SK-N-SH treated with all-trans-retinoic acid at 6 μM for 48 hours (cell line): ENCODE results near the gene GJA4.

Experiments used
- ATAC-seq: fragments of 200-7000 bp; cut with Tn5 transposase; 3 replicates; pipeline ENCODE4 v1.9.1; 2020; ENCODE audit warnings: mild to moderate bottlenecking, moderate library complexity
- ARNTL ChIP-seq: fragments of 450-650 bp; formaldehyde crosslinking; IDR thresholded peaks from 2 replicates; pipeline ENCODE4 v1.5.0; 2020; ENCODE audit warnings: low read depth, mild to moderate bottlenecking, moderate library complexity, borderline replicate concordance
- BACH2 ChIP-seq: fragments of 250-450 bp; sonication (Bioruptor Pico); IDR thresholded peaks from 2 replicates; pipeline ENCODE4 v1.9.0; 2021; ENCODE audit warnings: mild to moderate bottlenecking, borderline replicate concordance
- CREB5 ChIP-seq: fragments of 250-450 bp; sonication (Bioruptor Pico); IDR thresholded peaks from 2 replicates; pipeline ENCODE4 v1.5.1; 2020; ENCODE audit warnings: low read depth, mild to moderate bottlenecking, moderate library complexity
- CSRNP3 ChIP-seq: fragments of 250-450 bp; sonication (Bioruptor Pico); IDR thresholded peaks from 2 replicates; pipeline ENCODE4 v1.5.1; 2021; ENCODE audit warnings: mild to moderate bottlenecking, moderate library complexity
- ESRRG ChIP-seq: fragments of 250-450 bp; sonication (Bioruptor Pico); IDR thresholded peaks from 2 replicates; pipeline ENCODE4 v1.6.1; 2021; ENCODE audit warnings: mild to moderate bottlenecking
- GLIS3 ChIP-seq: fragments of 250-450 bp; sonication (Bioruptor Pico); IDR thresholded peaks from 2 replicates; pipeline ENCODE4 v1.5.0; 2020; ENCODE audit warnings: mild to moderate bottlenecking, moderate library complexity
- OSR1 ChIP-seq: fragments of 250-450 bp; sonication (Bioruptor Pico); IDR thresholded peaks from 2 replicates; pipeline ENCODE4 v1.8.0; 2022; ENCODE audit warnings: moderate library complexity, mild to moderate bottlenecking, inconsistent platforms
- POU6F1 ChIP-seq: fragments of 250-450 bp; sonication (Bioruptor Pico); IDR thresholded peaks from 2 replicates; pipeline ENCODE4 v1.8.0; 2021; ENCODE audit warnings: low read depth, mild to moderate bottlenecking, moderate library complexity, borderline replicate concordance
- PPARA ChIP-seq: fragments of 250-450 bp; sonication (Bioruptor Pico); IDR thresholded peaks from 2 replicates; pipeline ENCODE4 v1.5.0; 2020; ENCODE audit warnings: mild to moderate bottlenecking, borderline replicate concordance
- RARB ChIP-seq: fragments of 250-450 bp; sonication (Bioruptor Pico); IDR thresholded peaks from 2 replicates; pipeline ENCODE4 v1.8.0; 2021; ENCODE audit warnings: mild to moderate bottlenecking, moderate library complexity
- SNAI2 ChIP-seq: fragments of 250-450 bp; sonication (Bioruptor Pico); IDR thresholded peaks from 2 replicates; pipeline ENCODE4 v1.5.0; 2020; ENCODE audit warnings: mild to moderate bottlenecking, moderate library complexity
- TCF4 ChIP-seq: fragments of 250-450 bp; sonication (Bioruptor Pico); IDR thresholded peaks from 2 replicates; pipeline ENCODE4 v1.8.0; 2021; ENCODE audit warnings: mild to moderate bottlenecking, moderate library complexity, borderline replicate concordance
- TOX ChIP-seq: fragments of 250-450 bp; sonication (Bioruptor Pico); IDR thresholded peaks from 2 replicates; pipeline ENCODE4 v1.8.0; 2021; ENCODE audit warnings: mild to moderate bottlenecking, moderate library complexity, borderline replicate concordance
- ZC3H10 ChIP-seq: fragments of 250-450 bp; sonication (Bioruptor Pico); IDR thresholded peaks from 2 replicates; pipeline ENCODE4 v1.5.1; 2021; ENCODE audit warnings: mild to moderate bottlenecking, moderate library complexity
- ZFP3 ChIP-seq: fragments of 250-450 bp; sonication (Bioruptor Pico); IDR thresholded peaks from 2 replicates; pipeline ENCODE4 v1.5.0; 2020; ENCODE audit warnings: mild to moderate bottlenecking, moderate library complexity
- ZFP30 ChIP-seq: fragments of 450-650 bp; formaldehyde crosslinking; IDR thresholded peaks from 2 replicates; pipeline ENCODE4 v1.5.0; 2022; ENCODE audit warnings: mild to moderate bottlenecking, moderate library complexity
- ZNF565 ChIP-seq: fragments of 450-650 bp; formaldehyde crosslinking; conservative IDR thresholded peaks from 2 replicates; pipeline ENCODE4 v1.5.0; 2020; ENCODE audit warnings: low read depth, mild to moderate bottlenecking, moderate library complexity
- ZNF70 ChIP-seq: fragments of 450-650 bp; formaldehyde crosslinking; IDR thresholded peaks from 2 replicates; pipeline ENCODE4 v1.5.0; 2020; ENCODE audit warnings: mild to moderate bottlenecking, moderate library complexity
- ZNF8 ChIP-seq: fragments of 450-650 bp; formaldehyde crosslinking; IDR thresholded peaks from 2 replicates; pipeline ENCODE4 v1.5.0; 2020; ENCODE audit warnings: mild to moderate bottlenecking, moderate library complexity
- TF ChIP-seq, protein P1 (sequence below): fragments of 250-450 bp; sonication (Bioruptor Pico); IDR thresholded peaks from 2 replicates; pipeline ENCODE4 v1.5.0; 2020; ENCODE audit warnings: mild to moderate bottlenecking, moderate library complexity

GJA4 gene

DNA sequence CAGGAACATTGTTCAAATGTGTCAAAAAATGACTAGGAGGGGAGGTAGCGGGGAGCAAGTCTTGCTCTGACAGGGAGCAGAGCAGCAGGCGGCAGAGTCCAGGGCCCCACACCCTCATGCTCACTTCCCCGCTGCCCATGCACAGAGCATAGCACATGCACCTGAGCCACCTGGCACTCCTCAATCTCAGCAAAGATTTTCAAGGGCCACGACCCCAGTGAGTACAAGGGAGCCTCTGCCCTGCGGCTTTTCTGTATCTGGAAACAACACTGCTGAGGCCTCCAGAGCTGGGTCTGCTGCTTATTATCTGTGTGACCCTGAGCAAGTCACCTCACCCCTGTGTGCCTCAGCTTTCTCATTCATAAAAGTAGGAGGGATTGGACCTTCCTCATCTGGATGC, 12.8 kb upstream of the GJA4 start:
- no peak for ATAC-seq

GRCh38 chr1:34780528-34780927, 12.3 kb upstream of the GJA4 start:
- TF ChIP-seq GLIS3 (no peak), OSR1 (no peak), ZC3H10 (CRISPR knock-in tag) (no peak), SNAI2 (no peak), BACH2 (no peak), ZNF565 (CRISPR knock-in tag) (no peak)
- TF ChIP-seq, protein P1, sequence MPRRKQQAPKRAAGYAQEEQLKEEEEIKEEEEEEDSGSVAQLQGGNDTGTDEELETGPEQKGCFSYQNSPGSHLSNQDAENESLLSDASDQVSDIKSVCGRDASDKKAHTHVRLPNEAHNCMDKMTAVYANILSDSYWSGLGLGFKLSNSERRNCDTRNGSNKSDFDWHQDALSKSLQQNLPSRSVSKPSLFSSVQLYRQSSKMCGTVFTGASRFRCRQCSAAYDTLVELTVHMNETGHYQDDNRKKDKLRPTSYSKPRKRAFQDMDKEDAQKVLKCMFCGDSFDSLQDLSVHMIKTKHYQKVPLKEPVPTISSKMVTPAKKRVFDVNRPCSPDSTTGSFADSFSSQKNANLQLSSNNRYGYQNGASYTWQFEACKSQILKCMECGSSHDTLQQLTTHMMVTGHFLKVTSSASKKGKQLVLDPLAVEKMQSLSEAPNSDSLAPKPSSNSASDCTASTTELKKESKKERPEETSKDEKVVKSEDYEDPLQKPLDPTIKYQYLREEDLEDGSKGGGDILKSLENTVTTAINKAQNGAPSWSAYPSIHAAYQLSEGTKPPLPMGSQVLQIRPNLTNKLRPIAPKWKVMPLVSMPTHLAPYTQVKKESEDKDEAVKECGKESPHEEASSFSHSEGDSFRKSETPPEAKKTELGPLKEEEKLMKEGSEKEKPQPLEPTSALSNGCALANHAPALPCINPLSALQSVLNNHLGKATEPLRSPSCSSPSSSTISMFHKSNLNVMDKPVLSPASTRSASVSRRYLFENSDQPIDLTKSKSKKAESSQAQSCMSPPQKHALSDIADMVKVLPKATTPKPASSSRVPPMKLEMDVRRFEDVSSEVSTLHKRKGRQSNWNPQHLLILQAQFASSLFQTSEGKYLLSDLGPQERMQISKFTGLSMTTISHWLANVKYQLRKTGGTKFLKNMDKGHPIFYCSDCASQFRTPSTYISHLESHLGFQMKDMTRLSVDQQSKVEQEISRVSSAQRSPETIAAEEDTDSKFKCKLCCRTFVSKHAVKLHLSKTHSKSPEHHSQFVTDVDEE (CRISPR knock-in tag): no peak
- ATAC-seq: no peak

More for the DNA sequence above, 12.8 kb upstream of the GJA4 start:
- TF ChIP-seq SNAI2: no peak
- TF ChIP-seq ZNF70: no peak
- no peak for TF ChIP-seq POU6F1
- TF ChIP-seq ZNF565 (CRISPR knock-in tag): no peak
- TF ChIP-seq ESRRG (CRISPR knock-in tag): no peak
- TF ChIP-seq RARB (CRISPR knock-in tag): no peak
- no peak for TF ChIP-seq ZNF8 (CRISPR knock-in tag)

- no peak for TF ChIP-seq ZNF8 (CRISPR knock-in tag)
- no peak for TF ChIP-seq ESRRG (CRISPR knock-in tag)
- TF ChIP-seq BACH2: no peak
- TF ChIP-seq CSRNP3 (CRISPR knock-in tag): no peak
- no peak for TF ChIP-seq ZNF70
- no peak for TF ChIP-seq TCF4
- no peak for TF ChIP-seq ARNTL (CRISPR knock-in tag)
- TF ChIP-seq GLIS3: no peak
- no peak for TF ChIP-seq ZFP3 (CRISPR knock-in tag)
- no peak for TF ChIP-seq ZC3H10 (CRISPR knock-in tag)
- TF ChIP-seq CREB5 (CRISPR knock-in tag): no peak
- TF ChIP-seq ZFP30 (CRISPR knock-in tag): no peak
- TF ChIP-seq ZNF565 (CRISPR knock-in tag): no peak
- TF ChIP-seq PPARA: no peak
- TF ChIP-seq RARB (CRISPR knock-in tag): no peak
- TF ChIP-seq POU6F1: no peak
- peak; percentile 36; the same call in 2 of the 3 replicates for ATAC-seq
Observed at GRCh38 chr1:34781071-34781843, 11.5 kb upstream of the GJA4 start, which contains the start of gene GJB3. TSS of gene GJB3 (plus strand) at chr1:34781214. CDS start at chr1:34784763, 3,549 bp downstream.

GRCh38 chr1:34781844-34782391, 10.9 kb upstream of the GJA4 start:
- TF ChIP-seq TCF4: no peak
- no peak for TF ChIP-seq ESRRG (CRISPR knock-in tag)
- TF ChIP-seq ZNF70: no peak
- no peak for TF ChIP-seq ARNTL (CRISPR knock-in tag)
- TF ChIP-seq POU6F1: no peak
- TF ChIP-seq TOX (CRISPR knock-in tag): no peak
- ATAC-seq: no peak
